Testis (tissue), 3 donors: ENCODE results near the gene COX6B1. TPM values are rescaled to one million over a fixed set of nuclear protein-coding genes. Genes with fewer than 3 reads are reported as not detected.

Source experiments
- DNase-seq: peaks from one replicate; pipeline ENCODE4 v3.0.0-alpha.2; 2019
- H3K27ac ChIP-seq, 2 donors: fragments of 200-600 bp; sonication (generic); one replicate each; pipeline ENCODE4 v1.5.1; 2019
- H3K27me3 ChIP-seq: fragments of 200-600 bp; sonication (generic); one replicate; pipeline ENCODE4 v1.5.1; 2019
- H3K36me3 ChIP-seq: fragments of 200-600 bp; sonication (generic); one replicate; pipeline ENCODE4 v1.5.1; 2017; ENCODE audit warnings: low read depth; ENCODE audit errors: missing control alignments
- H3K4me1 ChIP-seq: fragments of 200-600 bp; sonication (generic); one replicate; pipeline ENCODE4 v1.5.1; 2019
- H3K4me3 ChIP-seq, 2 donors: fragments of 200-600 bp; sonication (generic); one replicate each; pipeline ENCODE4 v1.5.1; 2017 to 2019
- H3K9me3 ChIP-seq: fragments of 200-600 bp; sonication (generic); one replicate; pipeline ENCODE4 v1.5.1; 2017
- CTCF ChIP-seq, 3 experiments: fragments of 450-650 bp in 2 of 3; fragments of 200-600 bp in 1 of 3; sonication (generic) in 1 of 3; IDR thresholded peaks; one replicate each; pipeline ENCODE4 v1.5.1; 2016 to 2019; ENCODE audit warnings: antibody characterized with exemption in 3 of 3, mild to moderate bottlenecking in 2 of 3, moderate library complexity in 1 of 3
- POLR2A ChIP-seq: fragments of 450-650 bp; IDR thresholded peaks from one replicate; pipeline ENCODE4 v1.6.1; 2017; ENCODE audit warnings: antibody characterized with exemption, mild to moderate bottlenecking, moderate library complexity
- WGBS, 2 donors: methylation state at CpG; one replicate each; pipeline ENCODE4 v1.1.5; 2018; 5-methylcytosine and 5-hydroxymethylcytosine counted together
- intact Hi-C: fragments of 100-400 bp; cut with DNase I; formaldehyde crosslinking; loops from one replicate; pipeline ENCODE4 v1.15.1; 2023; ENCODE audit warnings: low total_unique reads
- polyA plus RNA-seq: library from polyadenylated mRNA; stranded (reverse); fragments of 350-450 nt; fragmentation: Illumina TruSeq; extraction: RNeasy Lipid Tissue Mini Kit (QIAGEN cat#74804); gene quantifications from one replicate; pipeline ENCODE4 v1.2.3, GENCODE V29; 2014; ENCODE audit warnings: low read depth, low replicate concordance; ENCODE audit not compliant: insufficient read depth
- total RNA-seq, 2 donors: library from RNA; depleted of rRNA; stranded (reverse); fragments of >200 nt; gene quantifications; one replicate each; pipeline ENCODE4 v1.2.3, GENCODE V29; 2016

The COX6B1 gene
- total and polyA plus RNA-seq, 3 donors from 2014 or later, result 198 to 322 (median 262) TPM

DNA sequence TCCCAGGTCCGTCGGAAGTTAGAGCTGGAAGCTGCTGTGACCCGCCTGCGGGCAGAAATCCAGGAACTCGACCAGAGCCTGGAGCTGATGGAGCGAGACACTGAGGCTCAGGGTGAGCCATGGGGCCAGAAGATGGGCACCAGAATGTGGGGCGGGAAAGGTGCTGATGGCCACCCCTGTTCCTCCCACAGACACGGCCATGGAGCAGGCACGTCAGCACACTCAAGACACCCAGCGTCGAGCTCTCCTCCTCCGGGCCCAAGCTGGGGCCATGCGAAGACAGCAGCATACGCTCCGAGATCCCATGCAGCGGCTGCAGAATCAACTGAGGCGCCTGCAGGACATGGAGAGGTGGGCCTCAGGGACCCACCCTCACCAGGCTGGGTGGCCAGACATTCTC, 33.1 kb upstream of the COX6B1 start:
- intact Hi-C loops, result no loop called here
- Histone ChIP-seq H3K4me1 (peaks cover 6% of the 10 kb centered on the region), H3K4me3 (no peak overlapping the region), H3K27ac (no peak overlapping the region), H3K36me3 (no peaks in the 10 kb centered on the region), H3K9me3 (no peaks in the 10 kb centered on the region), H3K27me3 (no peaks in the 10 kb centered on the region)
- DNase-seq, result no peak
- 88 to 97% methylated on average over 5 to 16 of the region's 17 CpGs for WGBS, 2 donors
- no peak for TF ChIP-seq CTCF (IDR thresholded peaks at IDR 0.05)

- H3K27me3 ChIP-seq, result no peaks in the 10 kb centered on the region
- H3K27ac ChIP-seq, result no peak overlapping the region
- WGBS, 2 donors, result 77 to 78% methylated on average over 5 to 7 of the region's 7 CpGs
- no peak for DNase-seq
- no peaks in the 10 kb centered on the region for H3K4me1 ChIP-seq
- no peaks in the 10 kb centered on the region for H3K9me3 ChIP-seq
- intact Hi-C loops, result no loop called here
- H3K4me3 ChIP-seq, result no peak overlapping the region
- TF ChIP-seq CTCF (IDR thresholded peaks at IDR 0.05) (no peak), POLR2A (no peak)
- no peaks in the 10 kb centered on the region for H3K36me3 ChIP-seq
These were observed 29.3 kb upstream of the COX6B1 start for GRCh38 chr19:35618857-35619256.

- intact Hi-C loops, result no loop called here
These were observed 28.7 kb upstream of the COX6B1 start for GRCh38 chr19:35619290-35619923.

DNA sequence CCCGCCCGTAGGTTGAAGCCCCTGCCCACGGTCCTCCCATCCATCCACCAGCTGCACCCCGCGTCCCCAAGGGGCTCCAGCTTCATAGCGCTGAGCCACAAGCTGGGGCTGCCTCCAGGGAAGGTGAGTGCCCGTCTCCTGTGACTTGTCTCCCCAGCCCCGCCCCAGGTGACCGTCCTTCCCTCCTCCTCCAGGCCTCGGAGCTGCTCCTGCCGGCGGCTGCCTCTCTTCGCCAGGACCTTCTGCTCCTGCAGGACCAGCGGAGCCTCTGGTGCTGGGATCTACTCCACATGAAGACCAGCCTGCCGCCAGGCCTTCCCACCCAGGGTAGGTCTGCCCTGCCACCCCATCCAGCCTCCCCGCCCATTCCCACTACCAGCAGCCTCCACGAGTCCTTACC, 28.1 kb upstream of the COX6B1 start:
- Histone ChIP-seq H3K4me1 (no peaks in the 10 kb centered on the region), H3K9me3 (no peaks in the 10 kb centered on the region), H3K27me3 (no peaks in the 10 kb centered on the region), H3K27ac (no peak overlapping the region), H3K36me3 (no peaks in the 10 kb centered on the region), H3K4me3 (no peak overlapping the region)
- intact Hi-C loops, result no loop called here
- DNase-seq, result no peak
- 90% methylated on average over 17 of the region's 17 CpGs for WGBS, 2 donors
- no peak for TF ChIP-seq CTCF (IDR thresholded peaks at IDR 0.05)
- TF ChIP-seq POLR2A, result no peak

More at GRCh38 chr19:35619290-35619923, 28.7 kb upstream of the COX6B1 start:
- WGBS, 2 donors, result 94 to 97% methylated on average over 8 to 12 of the region's 12 CpGs
- Histone ChIP-seq H3K36me3 (no peaks in the 10 kb centered on the region), H3K27me3 (no peaks in the 10 kb centered on the region), H3K4me1 (no peaks in the 10 kb centered on the region), H3K27ac (no peak overlapping the region), H3K4me3 (no peak overlapping the region), H3K9me3 (no peaks in the 10 kb centered on the region)
- DNase-seq, result no peak
- TF ChIP-seq POLR2A (no peak), CTCF (IDR thresholded peaks at IDR 0.05) (no peak)

- Histone ChIP-seq H3K9me3 (no peaks in the 10 kb centered on the region), H3K27ac (no peak overlapping the region), H3K36me3 (no peaks in the 10 kb centered on the region), H3K27me3 (no peaks in the 10 kb centered on the region), H3K4me1 (no peaks in the 10 kb centered on the region), H3K4me3 (no peak overlapping the region)
- intact Hi-C loops, result no loop called here
- TF ChIP-seq POLR2A (no peak), CTCF (IDR thresholded peaks at IDR 0.05) (no peak)
- 77 to 79% methylated on average over 9 of the region's 9 CpGs for WGBS, 2 donors
- no peak for DNase-seq
These were observed 26.4 kb upstream of the COX6B1 start for GRCh38 chr19:35621708-35622107.
